Measurements from ENCODE around the gene GALNT13.
"Not testable (repeated sequence)": the region's sequence is repeated elsewhere in the genome, so short reads cannot be mapped to it uniquely, and the experiment has no call there.

Gene GALNT13

DNA sequence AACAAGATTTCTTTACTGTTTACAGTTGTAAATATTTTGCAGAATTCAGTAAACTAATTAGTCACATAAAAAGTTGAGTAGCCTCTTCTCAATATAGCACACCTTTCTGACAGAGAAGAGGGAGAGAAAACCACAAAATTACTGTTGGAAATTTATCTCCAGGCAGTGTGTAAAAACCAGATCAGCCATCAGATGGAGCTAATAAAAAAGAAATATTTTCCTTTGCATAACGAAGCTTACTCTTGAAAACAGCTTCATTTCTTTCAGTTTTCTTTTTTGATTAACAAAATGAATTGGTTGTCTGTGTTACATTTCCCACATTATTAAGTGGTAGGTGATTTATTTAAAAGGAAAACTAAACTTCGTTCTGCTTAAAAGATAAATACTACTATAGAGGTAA, 567.4 kb downstream of the GALNT13 start:
- DNase-seq, result no peak

- DNase-seq, result no peak
Measured at GRCh38 chr2:154443919-154444318, 572.2 kb downstream of the GALNT13 start.

DNA sequence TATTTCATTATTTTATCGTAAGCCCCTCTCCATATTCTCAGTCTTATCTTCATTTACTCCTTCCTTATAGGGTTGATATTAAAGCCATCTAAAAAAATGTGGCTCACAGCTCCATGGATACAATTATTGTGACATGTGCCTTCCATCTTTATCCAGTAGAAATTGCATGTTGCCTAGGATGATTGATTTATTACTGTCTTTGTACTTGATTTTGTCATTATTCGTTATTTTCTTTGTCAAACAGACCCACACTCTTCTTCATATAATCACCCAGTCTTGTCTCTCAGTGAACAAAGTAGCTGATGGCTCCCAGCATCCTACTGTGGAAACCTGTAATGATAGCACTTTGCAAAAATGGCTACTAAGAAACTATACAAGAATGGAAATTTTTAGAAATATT, 574.6 kb downstream of the GALNT13 start:
- no peak for DNase-seq

GRCh38 chr2:154447727-154448418, 576.2 kb downstream of the GALNT13 start:
- no peak for DNase-seq

- DNase-seq, result no peak
Measured at GRCh38 chr2:154449951-154450658, 578.4 kb downstream of the GALNT13 start.

DNA sequence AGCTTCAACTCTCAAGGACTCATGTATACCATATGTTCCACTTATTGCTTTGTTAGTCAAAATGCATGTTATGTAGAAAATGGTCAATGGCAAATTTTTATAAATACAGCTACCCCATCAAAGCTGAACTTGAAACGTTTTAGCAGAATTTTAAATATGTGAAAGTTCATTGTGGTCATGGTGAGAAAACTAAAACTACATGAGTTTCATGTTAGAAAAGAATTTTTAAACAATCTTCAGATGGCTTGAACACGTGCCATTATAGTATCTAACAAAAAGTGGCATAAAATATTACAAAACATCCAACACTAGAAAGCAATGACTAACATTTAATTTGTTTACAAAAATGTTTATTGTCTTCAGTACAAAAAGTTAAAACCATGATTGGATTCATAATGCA, 580.7 kb downstream of the GALNT13 start:
- no peak for DNase-seq

- no peak for DNase-seq
Measured at GRCh38 chr2:154452906-154453493, 581.3 kb downstream of the GALNT13 start.

DNA sequence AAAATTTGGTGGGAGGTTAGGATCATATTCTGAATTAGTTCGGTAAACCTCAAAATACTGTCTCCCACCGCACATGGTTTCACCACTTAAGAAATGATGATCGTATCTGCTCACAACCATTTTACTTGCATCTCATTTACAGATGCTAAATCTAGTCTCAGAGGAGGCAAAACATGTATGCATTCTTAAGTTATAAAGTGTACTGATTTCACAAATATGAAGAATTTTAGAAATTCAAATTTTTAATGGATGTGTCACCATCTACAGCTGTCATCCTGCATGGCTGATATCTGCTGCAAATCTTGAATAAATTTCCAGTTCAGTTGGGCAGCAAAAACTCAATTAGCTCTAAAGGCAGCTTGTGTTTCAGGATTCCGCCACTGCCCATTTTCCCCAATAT, 583.4 kb downstream of the GALNT13 start:
- DNase-seq, result no peak

GRCh38 chr2:154455866-154456265, 584.1 kb downstream of the GALNT13 start:
- DNase-seq, result no peak

DNA sequence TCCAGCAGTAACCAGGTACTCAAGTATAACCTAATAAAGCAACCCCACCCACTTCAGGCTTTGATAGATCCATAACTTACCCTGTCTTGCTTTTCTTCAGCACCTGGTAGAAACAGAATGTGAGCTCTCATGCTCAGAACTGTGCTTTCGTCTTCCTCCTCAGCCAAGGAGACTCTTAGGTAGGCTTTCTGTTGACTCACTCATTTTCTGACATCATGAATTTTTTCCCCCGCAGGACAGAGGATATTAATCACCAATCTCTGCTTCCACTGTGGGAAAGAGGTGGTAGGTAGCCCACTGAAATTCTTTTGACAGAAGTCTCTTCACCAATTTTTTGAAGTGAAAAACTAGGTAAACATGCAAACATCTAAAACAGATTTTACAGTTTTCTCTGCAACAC, 585.6 kb downstream of the GALNT13 start:
- no peak for DNase-seq

DNA sequence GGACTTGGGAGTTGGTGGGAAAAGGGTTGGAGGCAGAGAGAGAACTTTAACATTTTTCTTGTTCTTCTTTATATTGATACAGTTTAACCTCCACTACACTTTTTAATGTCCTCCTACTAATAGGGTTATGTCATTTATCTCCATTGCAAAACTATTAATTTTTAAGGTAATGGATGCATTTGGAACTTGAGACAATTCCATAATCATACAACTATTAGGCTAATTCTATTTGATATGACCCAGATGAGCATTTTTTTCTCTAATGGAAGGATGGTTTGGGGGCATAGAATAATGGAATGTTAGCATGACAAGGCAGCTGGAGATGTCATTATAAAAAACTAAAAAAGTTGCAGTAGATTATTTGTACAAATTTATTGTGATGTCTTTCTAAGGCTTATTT, 587.6 kb downstream of the GALNT13 start:
- no peak for DNase-seq

DNA sequence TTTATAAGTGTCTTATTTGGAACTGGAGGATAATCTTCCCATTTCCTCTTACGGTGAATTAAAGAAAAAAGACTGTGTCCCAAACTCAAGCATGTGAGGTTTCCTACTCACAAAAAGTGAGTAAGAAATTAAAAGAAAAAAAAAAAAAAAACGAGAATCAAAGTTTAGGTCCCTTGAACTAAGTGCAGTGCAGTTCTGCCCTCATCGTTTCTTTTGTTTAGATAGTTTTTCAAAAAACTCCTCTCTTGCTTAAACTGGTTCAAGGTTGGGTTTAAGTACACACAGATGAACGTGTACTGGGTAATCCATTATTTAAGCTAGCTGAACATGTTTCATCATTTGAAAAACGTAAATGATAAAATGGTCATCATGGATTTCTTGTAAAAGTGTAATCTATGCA, 590.9 kb downstream of the GALNT13 start:
- DNase-seq, result no peak

- no peak for DNase-seq
Measured at GRCh38 chr2:154466226-154466625, 594.5 kb downstream of the GALNT13 start.

- no peak for DNase-seq
Measured at GRCh38 chr2:154470376-154470775, 598.7 kb downstream of the GALNT13 start.

- not testable (repeated sequence) for DNase-seq
Measured at GRCh38 chr2:154471492-154471891, 599.8 kb downstream of the GALNT13 start.

DNA sequence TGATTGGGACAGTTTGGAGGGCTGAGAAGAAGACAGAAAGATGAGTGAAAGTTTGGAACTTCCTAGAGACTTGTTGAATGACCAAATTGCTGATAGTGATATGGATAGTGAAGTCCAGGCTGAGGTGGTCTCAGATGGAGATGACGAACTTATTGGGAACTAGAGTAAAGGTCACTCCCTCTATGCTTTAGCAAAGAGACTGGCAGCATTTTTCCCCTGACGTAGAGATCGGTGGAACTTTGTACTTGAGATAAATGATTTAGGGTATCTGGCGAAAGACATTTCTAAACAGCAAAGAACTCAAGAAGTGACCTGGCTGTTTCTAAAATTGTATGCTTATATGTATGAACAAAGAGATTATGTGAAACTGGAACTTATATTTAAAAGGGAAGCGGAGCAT, 605.6 kb downstream of the GALNT13 start:
- no peak for DNase-seq

GRCh38 chr2:154480521-154480920, 608.8 kb downstream of the GALNT13 start:
- no peak for DNase-seq

DNA sequence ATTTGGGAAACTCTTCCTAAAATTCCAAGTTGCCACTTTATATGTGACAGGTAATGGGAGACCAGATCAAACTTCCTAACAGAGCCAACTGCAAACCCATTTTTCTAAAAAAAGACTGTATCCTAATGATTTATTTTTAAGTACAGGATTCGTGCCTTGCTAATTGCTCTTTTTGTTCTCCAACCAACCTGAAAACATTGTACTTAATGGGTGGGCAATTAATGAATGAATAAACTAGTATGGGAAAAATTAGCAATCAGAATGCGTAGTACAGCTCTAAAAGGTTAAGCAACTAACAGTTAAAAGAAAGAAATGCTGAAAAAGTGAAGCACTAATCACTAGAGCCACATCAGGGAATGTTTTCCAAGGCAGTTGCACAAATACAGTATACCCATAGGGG, 609.6 kb downstream of the GALNT13 start:
- no peak for DNase-seq

DNA sequence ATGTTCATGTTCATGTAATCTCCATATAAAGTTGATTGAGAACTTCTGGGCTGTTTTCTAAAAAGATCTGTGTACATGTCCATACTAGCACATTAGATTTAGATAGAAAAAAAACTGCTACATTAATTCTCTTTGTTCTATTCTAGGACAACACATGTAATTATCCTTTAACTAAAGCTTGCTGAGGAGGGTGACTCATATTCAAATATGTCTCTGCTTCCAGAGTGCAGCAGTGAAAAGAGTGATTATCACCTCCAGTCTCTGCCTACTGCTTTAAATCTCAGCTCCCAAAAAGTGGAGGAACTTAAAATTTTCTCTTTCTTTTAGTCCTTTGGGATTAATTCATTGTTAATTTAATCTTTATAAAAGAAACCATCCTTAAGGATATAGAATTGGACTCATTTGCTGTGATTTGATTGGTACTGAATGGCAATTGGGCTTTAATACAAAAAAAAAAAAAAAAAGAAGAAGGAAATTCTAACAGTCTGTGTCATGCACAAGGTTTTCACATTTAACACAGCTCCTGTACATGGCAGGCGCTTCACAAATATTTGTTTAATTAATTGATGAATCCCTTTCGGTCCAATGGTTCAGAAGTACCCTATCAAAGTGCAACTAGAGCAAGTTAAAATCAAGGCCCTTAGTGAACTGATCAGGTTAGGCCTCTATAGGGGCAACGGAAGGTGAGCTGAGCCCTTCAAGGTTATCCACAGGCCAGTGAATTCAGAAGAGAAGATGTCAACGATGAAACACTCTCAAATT, 612.8 kb downstream of the GALNT13 start:
- no peak for DNase-seq

DNA sequence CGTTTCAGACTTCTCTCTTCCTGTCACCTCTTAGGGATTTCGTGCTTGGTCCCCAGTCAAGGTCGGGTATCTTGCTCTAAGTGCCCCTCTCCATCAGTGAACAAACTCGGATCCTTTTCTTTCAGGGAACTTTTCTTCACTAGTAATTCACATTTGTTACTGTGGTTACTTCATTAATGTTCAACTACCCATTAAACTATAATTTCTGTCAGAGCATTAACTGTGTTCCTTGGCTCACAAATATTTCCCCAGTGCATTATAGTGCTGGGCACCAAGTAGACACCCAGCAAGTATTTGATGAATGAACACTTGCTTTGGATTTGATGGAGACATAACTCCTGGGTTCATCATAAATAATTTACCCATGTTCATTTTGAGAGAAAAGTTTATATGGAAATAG, 617.1 kb downstream of the GALNT13 start:
- DNase-seq, result no peak

GRCh38 chr2:154489266-154489858, 617.6 kb downstream of the GALNT13 start:
- DNase-seq, result no peak

DNA sequence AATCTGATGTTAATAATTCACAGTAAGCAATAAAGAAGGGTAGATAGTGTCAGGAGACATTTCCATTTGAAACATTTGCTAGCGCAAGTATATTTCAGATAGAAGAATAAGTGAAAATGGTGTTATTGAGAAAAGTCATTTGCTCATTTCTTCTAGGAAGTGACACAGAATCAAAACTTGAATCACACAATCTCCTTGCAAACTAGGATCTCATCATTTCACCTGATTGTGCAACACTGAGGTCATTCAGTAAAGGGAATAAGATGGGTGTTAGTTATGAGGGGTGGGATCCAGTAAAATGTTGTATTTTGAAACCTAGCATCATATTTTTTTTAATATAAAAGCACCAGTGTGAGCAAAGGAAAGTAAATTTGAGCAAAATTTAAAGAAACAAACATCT, 618.8 kb downstream of the GALNT13 start:
- no peak for DNase-seq

DNA sequence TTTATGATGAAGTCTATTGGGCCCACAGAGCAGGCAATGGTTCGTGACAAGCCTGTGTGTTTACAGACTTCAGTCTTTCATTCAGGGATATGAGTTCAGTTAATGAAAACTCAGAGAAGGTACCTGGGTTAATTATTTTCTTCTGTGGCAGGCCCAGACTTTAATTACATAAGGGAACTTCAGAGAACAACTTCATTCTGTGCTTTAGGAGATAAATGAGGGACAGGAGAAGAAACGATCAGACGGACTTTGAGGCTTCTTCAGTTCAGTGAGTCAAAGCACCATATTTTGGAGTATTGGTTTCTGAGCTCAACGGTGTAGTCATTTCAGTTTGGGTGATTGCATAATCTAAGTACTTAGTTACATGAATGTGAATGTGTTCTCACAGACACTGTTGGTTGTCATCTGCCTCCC, 623.7 kb downstream of the GALNT13 start:
- DNase-seq, result no peak
